Stimulated activated CD4-positive, alpha-beta T cell treated with anti-CD3 and anti-CD28 coated beads, Interleukin-4, amount 100 ng/mL, for 24 hours (primary cell): ENCODE data around the gene GALNT16.
"Not testable (repeated sequence)": the region's sequence is repeated elsewhere in the genome, so short reads cannot be mapped to it uniquely, and the experiment has no call there.

Experiments
- DNase-seq: peaks from one replicate; pipeline ENCODE4 v3.0.0-alpha.2; 2020

The GALNT16 gene

DNA sequence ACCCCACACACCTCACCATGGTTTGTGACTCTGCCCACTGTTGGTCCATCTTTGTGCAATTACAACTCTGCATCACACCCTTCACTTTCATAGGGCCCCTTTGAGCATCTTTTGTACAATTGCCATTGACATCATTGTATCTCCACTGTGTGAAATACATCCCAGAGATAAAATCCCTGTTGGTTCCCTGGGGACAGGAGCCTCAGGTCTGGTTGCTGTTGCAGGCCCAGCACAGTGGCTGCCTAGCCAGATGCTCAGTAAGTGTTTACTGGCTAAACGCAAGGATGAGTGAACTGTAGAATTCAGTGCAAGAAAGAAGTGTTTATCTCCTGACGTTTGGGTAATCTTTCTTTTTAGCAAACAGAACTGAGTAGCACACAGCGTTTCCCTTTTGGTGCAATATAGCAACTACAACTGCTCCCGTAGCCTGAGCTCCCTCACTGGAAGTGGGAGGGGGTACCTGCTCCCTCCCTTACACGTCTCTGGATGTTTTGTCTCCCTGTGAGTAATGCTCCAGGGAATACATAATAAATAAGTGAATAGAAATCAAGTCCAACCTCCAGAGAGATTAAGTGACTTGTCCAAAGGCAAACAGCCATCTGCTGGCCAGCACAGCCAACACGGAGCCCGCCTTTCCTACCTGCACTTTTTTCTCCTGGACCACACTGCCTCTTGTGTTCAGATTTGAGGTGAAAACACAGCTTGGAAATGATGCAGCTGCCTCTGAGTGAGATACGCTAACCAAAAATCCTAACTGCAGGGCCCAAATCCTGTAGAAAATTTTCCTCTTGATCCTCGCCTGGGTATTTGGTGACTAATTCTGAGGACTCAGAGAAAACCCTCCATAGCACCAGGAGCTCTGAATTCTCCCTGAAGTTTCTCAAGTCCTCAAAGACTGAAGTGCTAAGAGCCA, 27.4 kb downstream of the GALNT16 start:
- no peak for DNase-seq

DNA sequence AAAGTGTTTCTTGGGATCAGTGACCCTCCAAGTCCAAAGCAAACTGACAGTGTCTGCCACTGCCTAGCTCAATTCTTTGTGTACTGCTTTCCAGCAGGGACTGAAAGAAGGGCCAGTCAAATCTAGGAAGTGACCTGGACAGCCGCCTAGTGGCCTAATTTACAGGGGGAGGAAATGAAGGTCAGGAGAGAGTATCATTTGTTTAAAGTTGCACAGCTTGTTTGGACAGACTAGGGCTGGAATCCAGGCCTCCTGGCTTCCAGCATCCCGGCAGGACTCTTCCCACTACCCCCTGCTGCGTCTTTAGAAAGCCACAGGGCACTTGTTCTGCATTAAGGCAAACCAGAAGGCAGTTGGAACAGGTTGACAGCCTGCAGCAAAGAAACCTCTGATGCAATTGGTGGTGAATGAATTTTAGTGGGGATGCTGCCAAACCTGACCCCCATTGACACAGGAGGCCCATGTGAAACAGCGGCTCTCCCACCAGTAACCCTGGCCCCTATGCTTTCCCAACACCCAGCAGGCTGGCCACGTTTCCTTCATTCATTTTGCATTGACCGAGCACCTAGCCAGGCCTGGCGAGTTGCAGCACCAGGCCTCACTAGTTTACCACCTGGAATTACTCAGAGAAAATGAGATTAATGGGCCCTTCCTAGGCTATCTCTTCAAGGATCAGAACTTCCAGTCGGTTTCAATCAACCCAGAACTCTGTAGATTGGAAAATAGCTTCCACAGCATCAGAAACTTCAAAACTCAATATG, 28.2 kb downstream of the GALNT16 start:
- DNase-seq: no peak

DNA sequence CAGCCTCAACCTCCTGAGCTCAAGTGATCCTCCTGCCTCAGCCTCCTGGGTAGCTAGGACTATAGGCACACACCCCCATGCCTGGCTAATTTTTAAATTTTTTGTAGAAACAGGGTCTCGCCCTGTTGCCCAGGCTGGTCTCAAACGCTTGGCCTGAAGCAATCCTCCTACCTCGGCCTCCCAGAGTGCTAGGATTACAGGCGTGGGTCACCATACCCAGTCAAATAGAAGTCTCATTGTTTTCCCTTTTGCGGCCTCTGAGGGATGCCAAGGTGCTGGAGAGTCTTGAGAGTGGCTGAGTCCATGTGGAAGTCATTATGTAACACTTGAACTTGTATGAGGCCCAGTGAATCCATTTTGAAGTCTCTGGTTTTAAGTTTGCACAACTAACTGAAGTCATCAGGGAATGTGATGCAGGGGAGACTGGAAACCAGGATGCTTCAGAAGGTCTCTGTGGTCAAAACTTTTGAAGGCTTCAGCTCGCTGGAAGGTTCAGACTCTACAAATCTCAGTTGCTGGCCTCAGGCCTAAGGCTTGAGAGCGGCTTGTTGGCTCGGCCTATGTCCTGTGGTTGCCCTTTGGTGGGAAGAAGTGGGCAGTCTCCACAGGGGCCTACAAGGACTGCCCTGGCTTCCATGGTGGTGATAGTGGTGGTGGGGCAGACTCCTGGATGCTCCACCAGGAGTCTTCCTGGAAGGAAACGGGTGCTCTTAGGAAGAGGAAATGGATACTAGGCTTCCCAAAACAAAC, 29.2 kb downstream of the GALNT16 start:
- DNase-seq: no peak

DNA sequence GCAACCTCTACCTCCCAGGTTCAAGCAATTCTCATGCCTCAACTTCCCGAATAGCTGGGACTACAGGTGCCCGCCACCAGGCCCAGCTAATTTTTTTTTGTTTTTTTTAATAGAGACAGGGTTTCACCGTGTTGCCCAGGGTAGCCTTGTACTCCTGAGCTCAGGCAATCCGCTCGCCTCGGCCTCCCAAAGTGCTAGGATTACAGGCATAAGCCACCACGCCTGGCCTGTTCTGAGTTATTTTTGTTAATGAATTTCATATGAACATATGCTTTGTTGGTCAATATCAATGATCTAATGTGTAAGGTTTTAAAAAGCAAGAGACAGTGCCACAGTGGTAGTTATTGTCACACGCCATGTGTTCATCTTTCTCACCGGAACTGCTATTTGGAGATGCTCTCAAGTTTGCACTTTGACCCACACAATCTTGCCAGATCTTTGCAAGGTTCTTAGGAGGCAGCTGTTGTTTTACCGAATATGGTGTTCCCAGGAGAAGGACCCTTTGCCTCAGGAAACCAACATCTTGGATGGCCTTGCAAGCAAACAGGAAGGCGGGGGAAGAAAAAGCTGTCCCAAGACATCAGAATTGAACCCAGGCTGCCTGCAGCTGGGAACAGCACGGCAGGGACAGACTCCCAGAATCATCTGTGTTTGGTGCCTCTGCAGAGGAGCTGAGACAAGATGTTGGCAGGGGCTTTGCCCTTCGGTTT, 30.0 kb downstream of the GALNT16 start:
- no peak for DNase-seq

DNA sequence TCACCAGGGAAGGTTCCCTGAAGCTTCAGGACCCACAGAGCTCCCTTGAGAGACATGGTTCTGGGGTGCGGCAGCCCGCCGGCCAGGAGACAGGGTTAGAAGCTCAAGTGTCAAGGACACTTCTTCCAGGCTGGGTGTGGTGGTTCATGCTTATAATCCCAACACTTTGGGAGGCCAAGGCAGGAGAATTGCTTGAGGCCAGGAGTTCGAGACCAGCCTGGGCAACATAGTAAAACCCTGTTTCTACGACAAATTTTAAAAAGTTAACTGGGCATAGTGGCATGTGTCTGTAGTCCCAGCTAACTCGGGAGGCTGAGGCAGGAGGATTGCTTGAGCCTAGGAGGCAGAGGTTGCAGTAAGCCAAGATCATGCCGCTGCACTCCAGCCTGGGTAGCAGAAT, 30.9 kb downstream of the GALNT16 start:
- DNase-seq: not testable (repeated sequence)

DNA sequence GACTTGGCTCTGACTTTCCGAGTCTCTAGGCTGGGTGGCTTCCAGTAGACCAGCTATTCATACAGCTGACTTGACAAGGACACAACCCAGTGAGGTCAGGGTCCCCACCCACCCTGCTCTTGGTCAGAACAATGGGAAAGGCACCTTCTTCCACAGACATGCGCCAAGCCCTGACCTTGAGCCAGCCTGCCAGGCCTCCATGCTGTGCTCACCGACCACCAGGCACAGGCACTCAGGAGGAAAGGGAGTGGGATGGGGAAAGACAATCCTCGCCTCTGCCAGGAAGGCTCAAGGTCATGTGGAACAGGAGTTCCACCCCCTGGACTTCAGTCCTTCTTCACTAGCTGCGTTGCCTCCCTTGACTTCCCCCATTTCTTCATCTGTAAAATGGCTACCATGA, 31.4 kb downstream of the GALNT16 start:
- DNase-seq: no peak

DNA sequence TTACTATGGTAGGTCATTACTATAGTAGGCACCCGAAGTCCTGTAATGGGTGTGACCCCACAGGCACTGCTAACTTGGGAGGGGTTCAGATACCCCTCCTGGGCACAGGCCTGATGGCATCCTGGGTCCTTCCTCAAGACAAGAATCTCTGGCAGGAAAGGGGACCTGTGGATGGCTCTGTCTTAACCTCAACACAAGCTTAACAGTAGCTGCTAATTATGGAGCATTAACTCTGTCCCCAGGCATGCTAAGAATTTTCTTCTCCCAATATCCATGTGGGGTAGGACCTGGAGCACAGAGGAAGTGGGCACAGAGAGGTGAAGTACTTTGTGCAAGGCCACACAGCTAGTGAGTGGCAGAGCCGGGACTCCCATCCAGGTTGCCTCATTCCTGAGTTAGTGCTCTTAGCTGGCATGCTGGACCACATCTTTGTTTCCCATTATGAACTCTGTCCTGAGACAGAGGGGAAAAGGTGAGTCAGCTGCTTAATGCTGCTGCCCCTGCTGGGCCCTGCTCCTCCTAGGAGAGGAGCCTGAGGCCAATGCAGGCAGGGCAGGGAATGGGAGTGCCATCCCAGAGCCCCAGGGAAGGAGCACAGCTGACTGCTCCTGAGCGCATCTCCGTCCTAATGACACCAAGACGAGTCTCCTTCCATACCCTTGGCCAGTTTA, 32.1 kb downstream of the GALNT16 start:
- no peak for DNase-seq

DNA sequence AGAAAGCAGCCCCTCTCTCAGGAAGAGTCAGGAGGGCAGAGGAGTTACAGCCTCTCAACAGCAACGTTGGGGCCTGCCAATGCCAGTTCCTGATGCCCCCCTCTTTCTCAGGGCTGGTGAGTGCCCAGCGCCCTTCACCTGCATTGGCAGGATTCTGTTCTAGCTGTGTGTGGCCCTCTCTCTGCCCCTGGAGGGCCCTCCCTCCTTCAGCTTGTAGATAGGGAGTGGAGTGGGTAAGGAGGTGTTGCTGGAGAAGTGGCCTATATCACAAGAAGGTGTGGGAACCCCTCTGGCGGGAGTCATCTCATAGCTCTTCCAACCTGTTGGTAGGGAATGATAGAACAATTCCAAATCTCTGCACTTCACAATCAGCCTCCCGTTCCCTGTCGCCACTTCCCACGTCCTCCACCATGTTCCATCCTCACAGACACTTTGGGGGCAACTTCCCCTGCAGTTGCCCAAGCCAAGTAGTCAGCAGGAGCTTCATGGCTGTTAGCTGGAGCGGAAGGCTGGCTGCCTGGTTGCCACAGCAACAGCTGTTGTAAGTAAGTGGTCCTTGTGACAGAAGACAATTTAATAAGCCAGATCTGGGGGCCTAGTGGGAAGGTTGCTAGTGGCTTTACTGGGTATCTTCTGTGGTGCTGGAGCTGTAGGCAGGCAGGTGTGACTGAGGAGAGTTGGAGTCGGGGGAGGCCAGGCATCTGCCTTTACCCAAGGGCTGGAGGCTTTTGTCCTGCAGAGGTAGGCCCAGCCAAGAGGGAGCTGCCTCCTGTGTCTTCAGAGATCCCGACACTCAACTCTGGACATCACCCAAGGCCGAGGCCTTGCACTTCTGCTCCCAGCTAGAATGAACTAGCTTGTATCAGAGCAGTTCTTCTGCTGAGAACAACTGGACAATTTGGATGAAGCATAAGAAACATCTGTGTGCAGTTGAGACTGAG, 38.4 kb downstream of the GALNT16 start:
- no peak for DNase-seq

DNA sequence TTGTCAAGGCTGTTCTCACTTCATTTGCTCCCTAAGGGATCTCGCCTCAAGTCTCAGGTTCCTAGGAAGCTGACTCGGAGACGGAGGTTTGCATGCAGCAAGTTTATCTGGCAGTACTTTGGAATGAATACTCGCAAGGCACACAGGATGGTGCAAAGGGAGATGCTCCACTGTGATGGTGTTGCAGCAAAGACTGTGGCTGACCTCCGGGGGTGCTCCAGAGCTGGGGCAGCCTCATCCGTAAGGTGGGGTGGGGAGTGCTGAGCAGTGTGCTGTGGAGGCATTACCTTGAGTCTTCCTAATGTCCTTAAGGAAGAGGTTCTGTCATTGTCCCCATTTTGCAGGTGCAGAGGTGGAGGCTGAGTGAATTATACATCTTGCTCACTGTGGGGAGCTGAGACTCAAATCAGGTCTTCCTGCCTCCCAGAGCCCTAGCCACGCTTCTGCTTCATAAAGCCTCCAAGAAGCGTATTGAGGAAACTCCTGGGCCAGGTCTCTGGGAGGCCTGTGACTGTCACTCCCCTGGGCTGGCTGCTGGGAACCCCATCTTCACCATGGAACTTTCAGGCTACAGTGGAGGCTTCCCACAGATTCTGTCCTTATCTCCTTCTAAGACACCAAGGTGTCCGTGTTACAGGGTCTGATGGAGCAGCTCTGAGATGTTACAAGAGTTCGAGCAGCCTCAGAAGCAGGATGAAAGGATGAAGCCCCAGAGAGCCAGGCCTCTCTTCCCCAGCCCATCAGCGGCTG, 39.5 kb downstream of the GALNT16 start:
- no peak for DNase-seq

DNA sequence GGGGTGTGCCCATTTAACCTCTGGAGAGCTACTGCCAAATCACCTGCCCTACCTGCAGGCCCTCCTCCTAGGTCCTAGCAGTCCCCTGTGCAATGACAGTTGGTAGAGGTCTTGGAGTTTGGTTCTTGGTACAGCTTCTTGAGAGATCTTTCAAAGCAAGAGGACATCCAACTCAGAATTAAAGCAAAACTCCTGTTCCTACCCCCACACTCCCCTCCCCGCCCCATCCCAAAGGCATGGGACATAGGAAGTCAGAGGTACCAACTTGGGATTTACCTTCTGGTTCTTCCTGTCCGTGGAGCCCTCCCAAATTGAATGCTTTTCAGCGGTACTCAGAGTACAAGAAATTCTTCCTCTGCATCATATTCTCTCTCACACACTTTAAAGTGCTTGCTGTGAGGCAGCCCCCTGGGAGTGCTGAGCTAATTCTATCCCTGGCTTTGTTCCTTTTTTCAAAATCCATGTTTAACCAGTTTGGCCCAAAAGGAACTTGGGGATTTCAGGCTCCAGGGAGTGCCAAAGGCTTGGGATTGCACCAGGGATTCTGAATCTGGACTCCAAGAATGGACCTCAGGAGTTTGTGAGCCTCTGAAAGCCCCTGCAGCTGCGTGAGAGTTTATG, 40.8 kb downstream of the GALNT16 start:
- no peak for DNase-seq

DNA sequence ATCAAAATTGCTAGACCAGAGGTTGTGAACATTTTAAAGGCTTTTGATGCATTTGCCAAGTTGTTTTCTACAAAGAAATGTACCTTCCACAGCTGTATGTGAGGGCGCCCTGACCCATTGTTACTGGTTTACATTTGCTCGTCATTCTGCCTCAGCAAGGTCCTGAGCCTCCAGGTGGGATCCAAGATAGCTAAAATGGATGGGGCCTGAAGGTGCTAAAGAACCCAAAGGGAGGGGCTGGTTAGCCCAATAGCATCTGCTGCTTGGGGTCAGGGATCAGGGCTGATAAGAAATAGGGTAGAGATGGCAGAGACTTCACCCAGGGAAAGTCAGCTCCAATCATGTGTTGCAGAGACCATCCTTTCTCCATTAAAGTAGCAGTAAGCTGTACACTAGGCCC, 43.1 kb downstream of the GALNT16 start:
- no peak for DNase-seq

DNA sequence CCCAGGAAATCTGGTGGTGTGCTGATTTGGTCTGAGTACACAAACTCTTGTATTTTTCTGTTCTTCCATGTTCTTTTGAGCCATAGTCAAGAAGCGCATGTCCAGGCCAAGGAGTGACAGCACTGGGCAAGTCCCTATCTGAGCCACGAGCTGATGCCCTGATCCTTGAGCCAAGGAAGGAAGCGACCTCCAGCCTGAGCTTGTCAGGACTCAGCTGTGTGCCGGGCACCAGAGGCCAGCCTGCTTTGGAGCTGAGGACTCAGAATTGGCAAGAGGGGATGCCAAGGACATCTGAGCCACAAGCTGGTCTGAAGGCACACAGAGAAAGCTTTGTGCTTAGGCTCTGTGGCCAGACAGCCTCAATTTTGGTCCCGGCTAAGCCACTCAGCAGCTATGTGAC, 52.6 kb downstream of the GALNT16 start:
- DNase-seq: no peak

DNA sequence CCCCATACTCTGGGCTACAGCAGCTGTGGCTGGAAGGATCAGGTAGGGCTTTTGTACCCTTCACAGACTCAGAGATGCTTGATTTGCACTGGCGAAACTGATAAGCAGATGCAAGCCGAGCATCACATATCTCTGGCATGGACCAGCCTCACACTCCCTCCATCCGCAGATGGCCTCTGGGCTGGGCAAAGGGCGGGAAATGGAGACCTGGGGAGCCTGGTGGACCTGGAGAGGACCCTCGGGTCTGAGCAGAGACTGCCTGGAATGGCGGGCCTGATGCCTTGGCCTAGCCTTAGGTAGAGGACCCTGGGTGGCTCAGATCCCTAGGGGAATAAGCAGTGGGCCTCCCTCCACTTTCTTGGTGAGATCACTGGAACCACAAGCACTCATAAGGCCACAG, 53.2 kb downstream of the GALNT16 start:
- DNase-seq: no peak

DNA sequence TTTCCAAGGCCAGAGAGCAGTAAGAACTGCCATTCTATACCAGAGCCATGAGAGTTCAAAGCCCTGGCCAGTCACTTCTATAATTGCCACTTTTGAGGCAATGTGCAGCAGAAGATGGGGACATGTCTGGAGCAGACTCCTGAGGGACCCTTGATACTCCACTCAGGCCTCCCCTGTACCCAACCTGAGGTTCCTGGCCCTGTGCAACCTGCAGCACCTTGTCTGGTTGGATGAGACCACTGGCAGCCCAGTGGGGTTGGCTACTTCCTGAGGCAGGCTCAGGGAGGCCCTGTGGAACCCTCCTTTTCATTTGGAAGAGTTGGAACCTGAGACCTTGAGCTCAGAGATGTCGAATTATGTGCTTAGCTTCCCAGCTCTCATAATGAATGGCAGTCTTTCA, 54.4 kb downstream of the GALNT16 start:
- no peak for DNase-seq

DNA sequence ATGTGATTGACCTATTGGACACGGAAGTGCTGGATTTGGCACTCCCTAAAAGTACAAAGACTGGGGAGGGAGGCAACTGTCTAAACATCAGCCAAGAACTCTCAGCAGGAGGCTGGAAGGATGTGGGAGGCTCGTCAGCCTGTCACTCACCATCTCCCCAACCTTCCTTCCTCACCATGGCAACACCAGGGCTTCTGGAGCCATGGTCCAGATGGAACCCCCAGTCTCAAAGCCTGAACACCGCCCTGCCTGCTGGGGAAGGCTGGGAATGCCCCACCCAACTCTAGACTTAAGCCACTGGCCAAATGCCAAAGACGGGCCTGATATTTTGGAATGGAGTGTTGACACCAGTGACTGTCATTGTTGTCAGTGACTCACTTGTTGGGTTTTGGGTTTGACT, 55.3 kb downstream of the GALNT16 start:
- no peak for DNase-seq

DNA sequence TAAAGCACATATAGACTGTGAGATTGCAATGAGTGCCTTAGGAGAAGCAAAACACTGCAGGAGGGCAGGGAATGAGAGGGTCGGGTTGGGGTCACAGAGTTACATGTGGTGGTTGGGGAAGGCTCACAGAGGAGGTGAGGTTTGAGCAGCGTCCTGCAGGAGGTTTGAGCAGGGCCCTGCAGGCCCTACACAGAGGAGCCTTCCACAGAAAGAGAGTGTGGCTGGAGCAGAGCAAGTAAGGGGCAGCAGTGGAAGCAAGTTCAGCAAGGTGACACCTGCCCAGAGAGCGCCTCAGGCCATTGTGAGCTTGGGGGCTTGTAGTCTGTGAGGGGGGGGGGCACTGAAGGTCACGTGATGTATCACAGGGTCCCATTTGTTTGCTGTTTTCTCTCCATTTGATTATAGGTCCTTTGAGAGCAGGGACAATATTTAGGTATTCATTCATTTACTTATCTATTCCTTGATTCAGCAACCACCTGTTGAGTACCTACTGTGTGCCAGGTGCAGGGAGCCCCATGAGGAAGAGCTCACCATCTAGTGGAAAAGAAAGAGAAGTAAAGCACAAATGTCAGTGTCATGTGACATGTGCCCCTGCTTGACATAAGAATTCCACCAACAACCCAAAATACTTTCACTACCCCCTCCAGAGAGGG, 56.6 kb downstream of the GALNT16 start:
- DNase-seq: no peak

DNA sequence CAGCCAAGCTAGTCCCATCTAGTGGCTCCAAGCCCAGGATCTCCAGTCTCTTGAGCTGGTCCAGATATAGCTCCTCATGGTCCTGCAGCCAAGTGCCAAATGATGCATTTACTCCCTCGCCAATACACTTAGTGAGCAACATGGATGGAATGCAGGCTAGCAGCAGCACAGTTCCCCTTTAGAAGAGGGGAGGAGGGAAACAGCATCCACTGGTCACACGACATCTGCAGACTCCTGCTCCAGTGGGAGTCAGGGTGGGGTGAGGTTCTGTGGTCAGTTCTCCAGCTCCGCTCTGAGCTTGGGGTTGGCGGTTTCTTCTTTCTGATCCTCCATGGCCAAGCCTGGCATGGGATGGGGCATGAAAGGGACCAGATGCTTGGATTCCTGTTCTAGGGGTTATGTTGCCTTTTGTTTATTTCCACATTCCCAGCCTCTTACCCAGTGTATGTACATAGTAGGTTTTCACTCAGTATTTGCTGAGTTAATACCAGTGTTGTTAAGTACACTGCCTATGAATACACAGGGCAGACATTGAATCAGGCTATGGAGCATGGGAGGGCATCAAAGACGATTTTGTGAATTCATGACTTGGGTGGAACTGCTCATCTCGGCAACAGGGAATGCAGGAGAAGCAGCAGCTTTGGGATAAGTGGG, 57.3 kb downstream of the GALNT16 start:
- DNase-seq: no peak

DNA sequence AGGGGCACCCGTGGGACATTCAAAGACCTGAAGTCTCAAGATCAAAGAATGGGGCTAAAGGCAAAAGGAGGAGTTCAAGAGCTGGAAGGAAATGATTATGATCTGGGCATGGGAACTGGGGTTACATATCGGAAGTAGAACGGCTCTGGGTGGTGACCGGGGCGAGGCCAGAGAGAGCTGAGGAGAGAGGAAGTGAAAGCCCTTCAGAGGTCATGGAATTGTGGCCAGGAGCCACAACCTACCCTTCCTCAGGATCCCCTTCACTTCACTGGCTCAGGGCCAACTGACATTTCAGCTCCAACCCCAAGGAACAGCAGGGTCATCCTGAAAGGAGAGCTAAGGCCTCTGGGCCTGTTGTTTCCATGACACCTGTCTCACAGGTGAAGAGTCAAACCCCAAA, 57.8 kb downstream of the GALNT16 start:
- no peak for DNase-seq

DNA sequence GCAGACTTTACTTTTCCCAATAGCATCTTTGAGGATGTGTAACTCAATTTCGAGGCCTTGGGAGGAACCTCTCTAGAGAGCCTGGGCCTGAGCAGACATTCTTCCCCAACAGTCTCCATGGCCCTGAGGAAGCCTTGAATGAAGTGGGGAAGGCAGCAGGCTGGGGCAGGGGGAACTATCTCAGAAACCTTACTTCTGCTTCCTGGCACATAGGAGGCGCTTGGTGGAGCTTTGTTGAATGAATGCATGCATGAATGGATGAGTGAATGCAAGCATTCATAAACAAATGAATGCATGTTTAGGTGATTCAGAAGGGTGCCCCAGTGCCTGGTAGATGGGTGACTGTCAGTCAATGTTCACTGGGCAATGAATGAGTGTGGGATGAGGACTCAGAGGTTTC, 58.3 kb downstream of the GALNT16 start:
- no peak for DNase-seq
